Stimulated activated CD8-positive, alpha-beta memory T cell treated with anti-CD3 and anti-CD28 coated beads, Interleukin-15, amount 100 ng/mL, for 24 hours (primary cell): ENCODE measurements around the gene TBC1D10A.
A peak's percentile ranks its signal among the peaks of the same experiment; 100 is the strongest.

Experiments
- DNase-seq: peaks from one replicate; pipeline ENCODE4 v3.0.0-alpha.2; 2020; ENCODE audit warnings: low read depth

TBC1D10A gene

DNA sequence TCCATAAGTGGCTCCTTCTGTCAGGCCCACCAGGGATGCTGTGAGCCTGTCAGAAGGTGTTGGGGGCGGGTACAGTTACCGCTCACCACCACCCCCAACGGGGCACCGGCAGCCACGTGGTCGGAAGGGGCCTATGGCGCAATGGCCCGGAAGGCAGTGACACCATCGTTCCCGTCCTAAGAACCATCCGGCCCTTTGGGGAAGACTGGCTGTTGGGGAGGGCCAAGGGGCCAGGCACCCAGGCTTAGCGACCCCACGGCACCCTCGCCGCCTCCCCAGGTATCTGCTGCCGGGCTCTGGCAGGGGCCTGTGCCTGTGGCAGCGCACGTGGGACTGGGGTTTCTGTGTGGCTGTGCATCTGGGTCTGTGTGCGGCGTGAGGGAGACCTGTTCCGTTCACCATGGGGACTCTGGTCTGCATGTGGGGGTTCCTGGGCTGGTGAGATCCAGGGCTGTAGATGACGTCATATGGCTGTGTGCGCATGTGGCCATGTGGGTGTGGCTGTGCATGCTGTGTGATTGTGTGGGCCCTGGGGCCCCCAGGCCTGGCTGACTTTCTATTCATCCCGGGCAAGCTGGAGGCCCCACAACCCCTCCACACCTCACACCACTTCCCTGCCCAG lies 60.8 kb downstream of the TBC1D10A start:
- DNase-seq, result peak; percentile 59

- DNase-seq, result no peak
Observed at GRCh38 chr22:30265131-30265720, 61.5 kb downstream of the TBC1D10A start.

GRCh38 chr22:30263883-30264282 lies 62.9 kb downstream of the TBC1D10A start:
- DNase-seq, result no peak

- DNase-seq, result peak; percentile 85
Observed at GRCh38 chr22:30262917-30263741, 63.6 kb downstream of the TBC1D10A start.

- DNase-seq, result no peak
Observed at GRCh38 chr22:30262112-30262511, 64.6 kb downstream of the TBC1D10A start.

GRCh38 chr22:30261134-30261533 lies 65.6 kb downstream of the TBC1D10A start:
- DNase-seq, result no peak

GRCh38 chr22:30260682-30261081 lies 66.1 kb downstream of the TBC1D10A start:
- DNase-seq, result no peak

DNA sequence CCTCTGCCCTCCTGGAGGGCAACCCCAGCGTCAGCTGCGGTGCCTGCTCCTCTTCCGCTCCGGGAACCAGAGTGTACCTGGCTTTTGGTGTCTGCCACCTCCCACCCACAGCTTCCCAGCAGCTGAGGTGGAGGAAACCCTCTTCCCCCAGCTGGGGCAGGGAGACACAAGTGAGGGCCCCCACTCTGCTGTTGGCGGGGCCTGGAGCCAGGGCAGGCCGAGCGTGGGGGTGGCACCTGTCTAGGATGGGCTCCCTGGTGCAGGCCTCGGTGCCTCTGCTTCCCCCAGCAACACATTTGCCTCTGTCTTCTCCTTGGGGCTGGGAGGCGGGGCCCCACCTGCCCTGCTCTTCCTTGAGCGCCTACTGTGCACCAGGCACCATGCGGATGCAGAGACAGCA lies 66.5 kb downstream of the TBC1D10A start:
- no peak for DNase-seq

- DNase-seq, result no peak
Observed at GRCh38 chr22:30254314-30254713, 72.4 kb downstream of the TBC1D10A start.

DNA sequence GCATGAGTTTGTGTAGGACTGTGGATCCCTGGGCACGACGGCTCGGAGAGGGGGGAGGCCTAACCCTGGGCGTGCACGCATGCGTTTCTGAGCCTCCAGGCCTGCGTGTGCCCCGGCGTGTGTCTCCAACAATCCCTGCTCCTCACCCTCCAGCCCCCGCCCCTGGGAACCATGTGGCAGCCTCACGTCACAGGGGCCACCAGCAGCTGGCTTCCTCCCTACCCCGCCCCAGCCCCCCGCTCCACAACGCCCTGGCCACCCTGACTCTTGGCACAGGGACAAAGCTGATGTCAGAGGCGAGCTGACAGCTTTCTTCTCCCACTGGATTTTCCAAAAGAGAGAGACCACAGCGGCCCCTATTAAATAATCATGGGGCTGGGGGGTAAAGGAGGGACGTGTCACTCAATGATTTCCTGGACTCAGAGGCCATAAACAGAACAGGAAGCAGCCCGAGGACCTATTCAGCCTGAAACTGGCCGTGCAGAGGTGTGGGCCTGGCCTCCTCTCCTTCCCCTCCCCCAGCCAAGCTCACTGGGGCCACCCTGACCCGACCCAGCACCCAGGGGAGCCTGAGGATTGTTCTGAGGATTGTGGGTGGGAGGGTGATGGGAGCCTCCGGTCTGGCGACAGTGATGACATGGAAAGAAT lies 73.4 kb downstream of the TBC1D10A start:
- DNase-seq, result no peak

- DNase-seq, result no peak
Observed at GRCh38 chr22:30252411-30253204, 74.1 kb downstream of the TBC1D10A start.

DNA sequence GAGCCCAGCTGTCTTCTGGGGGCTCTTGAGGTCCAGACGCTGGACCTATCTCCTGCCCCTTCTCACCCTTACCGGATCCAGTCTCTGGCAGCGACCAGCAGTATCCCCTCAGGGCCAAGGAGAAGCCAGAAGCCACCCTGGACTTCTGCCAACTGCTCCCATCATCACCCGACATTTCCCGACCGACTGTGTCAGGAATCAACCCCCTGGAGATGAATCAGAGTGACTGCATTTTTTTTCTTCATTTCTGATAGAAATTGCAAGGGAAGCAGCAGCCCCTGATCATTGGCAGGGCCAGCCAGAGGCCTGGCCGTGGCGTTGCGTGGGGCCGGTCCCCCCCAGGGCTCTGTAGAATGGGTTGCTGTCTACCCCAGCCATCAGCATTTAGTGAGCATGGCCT lies 75.0 kb downstream of the TBC1D10A start:
- no peak for DNase-seq

GRCh38 chr22:30250661-30251267 lies 76.0 kb downstream of the TBC1D10A start:
- DNase-seq, result no peak

DNA sequence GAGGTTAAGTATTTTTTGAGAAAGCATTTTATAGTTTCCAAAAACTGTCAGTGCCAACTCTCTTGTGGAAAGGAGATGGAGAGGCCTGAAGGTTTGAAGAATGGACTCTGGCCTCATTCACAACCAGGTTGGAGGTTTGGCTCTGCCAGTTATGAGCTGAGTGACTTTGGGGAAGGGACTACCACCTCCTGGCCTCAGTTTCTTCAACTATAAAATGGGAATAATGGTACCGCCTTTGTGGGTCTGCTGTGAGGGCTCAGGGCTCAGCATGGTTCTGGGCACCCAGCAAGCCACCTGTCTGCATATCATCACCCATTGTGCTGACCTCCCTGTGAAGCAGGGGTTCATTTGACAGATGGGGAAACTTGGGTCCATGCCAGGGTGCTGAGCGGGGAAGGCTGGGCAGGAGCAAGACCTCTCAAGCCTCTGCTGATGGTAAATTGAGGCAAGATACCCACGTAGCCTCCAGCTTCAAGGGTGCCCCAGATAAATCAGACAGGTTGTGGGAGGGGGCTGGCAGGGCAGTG lies 76.6 kb downstream of the TBC1D10A start:
- no peak for DNase-seq

- no peak for DNase-seq
Observed at GRCh38 chr22:30249049-30250038, 77.4 kb downstream of the TBC1D10A start.

- DNase-seq, result no peak
Observed at GRCh38 chr22:30248484-30248883, 78.3 kb downstream of the TBC1D10A start.

DNA sequence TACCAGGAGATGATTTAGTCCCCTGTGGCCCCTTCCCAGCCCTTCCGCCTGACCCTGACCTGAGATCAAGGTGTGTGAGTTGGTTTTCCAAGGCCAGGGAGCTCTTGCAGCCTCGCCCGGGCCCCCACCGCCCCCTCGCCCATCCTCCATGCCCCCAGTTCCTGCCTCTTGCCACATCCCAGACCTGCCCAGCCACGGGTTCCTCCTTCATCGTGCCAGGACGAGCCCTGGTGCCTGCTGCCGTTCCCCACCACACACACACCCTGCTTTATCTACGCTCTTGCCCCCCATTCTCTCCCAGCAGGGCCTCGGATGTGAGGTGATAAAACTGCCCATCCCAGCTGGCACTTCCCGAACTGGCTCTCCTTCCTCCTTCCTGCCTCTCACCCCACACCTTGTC lies 78.8 kb downstream of the TBC1D10A start:
- no peak for DNase-seq

DNA sequence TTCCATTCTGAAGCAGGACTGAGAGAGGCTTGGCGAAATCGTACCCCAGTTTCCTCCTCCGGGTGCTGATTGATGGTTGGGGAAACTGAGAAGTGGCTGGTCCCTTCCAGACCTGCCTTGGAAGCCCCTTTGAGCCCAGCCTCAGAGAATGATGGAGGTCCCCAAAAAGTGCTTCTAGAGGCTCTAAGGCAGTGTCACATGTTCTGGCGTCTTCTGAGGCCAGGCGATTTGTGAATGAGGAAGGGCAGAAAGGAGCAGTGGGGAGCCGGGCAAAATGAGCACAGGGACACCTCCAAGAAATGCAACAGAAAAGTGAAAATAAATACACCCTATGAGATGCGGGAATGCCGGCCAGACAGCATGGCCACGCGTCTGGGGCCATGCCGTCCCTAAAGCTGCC lies 79.2 kb downstream of the TBC1D10A start:
- no peak for DNase-seq

DNA sequence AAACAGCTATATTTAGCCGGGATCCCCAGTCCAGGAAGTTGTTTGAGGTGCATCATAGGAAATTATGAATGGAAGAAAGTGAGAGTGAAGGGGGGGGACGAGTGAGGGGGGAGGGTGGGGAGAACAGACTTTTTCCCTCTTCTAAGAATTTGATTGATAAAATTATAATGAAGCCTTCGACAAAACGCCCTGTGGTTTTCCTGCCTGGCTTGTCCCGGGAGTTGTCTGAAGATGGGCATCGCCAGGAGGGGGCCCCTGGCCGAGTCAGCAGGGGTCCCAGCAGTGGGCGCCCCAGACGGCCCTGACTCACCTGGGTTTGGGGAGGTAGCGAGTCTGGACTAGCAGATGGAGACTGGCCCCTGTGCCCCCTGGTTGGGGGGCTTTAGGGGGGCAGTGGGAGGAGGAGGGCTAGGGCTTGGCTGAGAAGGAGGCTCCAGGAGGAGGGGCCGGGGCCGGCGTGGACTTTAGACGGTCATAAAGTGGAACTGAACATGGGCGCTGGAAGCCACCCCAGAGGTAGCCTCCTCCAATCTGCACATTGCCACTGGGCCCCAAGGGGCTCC lies 79.8 kb downstream of the TBC1D10A start:
- no peak for DNase-seq
